Retinal pigment epithelial cell (primary cell): ENCODE measurements around the gene AP1AR.

Experiments
- DNase-seq: peaks from one replicate; pipeline ENCODE4 v3.0.0-alpha.2; 2010; ENCODE audit warnings: low read depth
- H3K4me3 ChIP-seq: 2 replicates; pipeline ENCODE4 v1.5.1; 2011; ENCODE audit warnings: mild to moderate bottlenecking, low read length, control low read depth, moderate library complexity
- CTCF ChIP-seq: conservative IDR thresholded peaks from 2 replicates; pipeline ENCODE4 v1.5.1; 2011; ENCODE audit warnings: low read depth, low read length, control low read depth, inconsistent platforms

AP1AR gene

GRCh38 chr4:112225157-112225556, 6.4 kb upstream of the AP1AR start:
- no peak for DNase-seq
- no peak overlapping the region for H3K4me3 ChIP-seq
- TF ChIP-seq CTCF: no peak

- peak; percentile 81 for DNase-seq
- peak overlapping the region; percentile 86 for H3K4me3 ChIP-seq
- no peak for TF ChIP-seq CTCF
Measured at GRCh38 chr4:112230879-112231778, 458 bp upstream of the AP1AR start.

- no peak overlapping the region for H3K4me3 ChIP-seq
- peak; percentile 87 for TF ChIP-seq CTCF
- DNase-seq: peak; percentile 64
Measured at GRCh38 chr4:112234952-112235609, 3.5 kb downstream of the AP1AR start.

- TF ChIP-seq CTCF: no peak
- DNase-seq: no peak
- no peak overlapping the region for H3K4me3 ChIP-seq
Measured at GRCh38 chr4:112236040-112236439, 4.5 kb downstream of the AP1AR start.

- H3K4me3 ChIP-seq: no peak overlapping the region
- TF ChIP-seq CTCF: no peak
- DNase-seq: no peak
Measured at GRCh38 chr4:112238833-112239232, 7.2 kb downstream of the AP1AR start.

GRCh38 chr4:112245383-112245782, 13.8 kb downstream of the AP1AR start:
- no peak for DNase-seq
- H3K4me3 ChIP-seq: no peak overlapping the region
- no peak for TF ChIP-seq CTCF
